ENCODE measurements around the gene CIAPIN1.

CIAPIN1 gene

DNA sequence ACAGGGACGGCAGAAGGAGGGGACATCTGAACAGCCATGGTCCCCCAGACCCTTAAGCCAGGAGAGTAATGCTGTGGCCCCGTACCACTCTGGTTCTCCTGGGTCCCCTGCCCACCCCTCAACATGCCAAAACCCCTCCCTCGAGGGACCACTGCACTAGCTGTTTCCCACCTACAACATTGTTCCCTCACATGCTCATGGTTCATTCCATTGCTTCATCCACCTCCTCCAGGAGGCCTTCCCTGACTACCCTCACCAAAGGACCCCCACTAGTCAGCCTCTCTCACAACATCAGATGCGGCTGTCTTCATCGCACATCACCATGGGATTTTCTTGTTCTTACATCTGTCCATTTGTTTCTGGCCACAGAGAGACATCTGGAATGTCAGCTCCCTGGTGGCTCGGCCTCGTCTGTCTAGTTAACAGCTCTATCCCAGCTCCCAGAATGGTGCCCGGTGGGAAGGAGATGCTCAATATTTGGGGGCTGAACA is 37.4 kb upstream of the CIAPIN1 start:
- no peak for TF ChIP-seq EZH2 (optimal IDR thresholded peaks at IDR 0.05; ENCODE audit: low read depth, low read length)
- TF ChIP-seq, protein P1, sequence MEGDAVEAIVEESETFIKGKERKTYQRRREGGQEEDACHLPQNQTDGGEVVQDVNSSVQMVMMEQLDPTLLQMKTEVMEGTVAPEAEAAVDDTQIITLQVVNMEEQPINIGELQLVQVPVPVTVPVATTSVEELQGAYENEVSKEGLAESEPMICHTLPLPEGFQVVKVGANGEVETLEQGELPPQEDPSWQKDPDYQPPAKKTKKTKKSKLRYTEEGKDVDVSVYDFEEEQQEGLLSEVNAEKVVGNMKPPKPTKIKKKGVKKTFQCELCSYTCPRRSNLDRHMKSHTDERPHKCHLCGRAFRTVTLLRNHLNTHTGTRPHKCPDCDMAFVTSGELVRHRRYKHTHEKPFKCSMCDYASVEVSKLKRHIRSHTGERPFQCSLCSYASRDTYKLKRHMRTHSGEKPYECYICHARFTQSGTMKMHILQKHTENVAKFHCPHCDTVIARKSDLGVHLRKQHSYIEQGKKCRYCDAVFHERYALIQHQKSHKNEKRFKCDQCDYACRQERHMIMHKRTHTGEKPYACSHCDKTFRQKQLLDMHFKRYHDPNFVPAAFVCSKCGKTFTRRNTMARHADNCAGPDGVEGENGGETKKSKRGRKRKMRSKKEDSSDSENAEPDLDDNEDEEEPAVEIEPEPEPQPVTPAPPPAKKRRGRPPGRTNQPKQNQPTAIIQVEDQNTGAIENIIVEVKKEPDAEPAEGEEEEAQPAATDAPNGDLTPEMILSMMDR (IDR thresholded peaks at IDR 0.05; ENCODE audit: low read length) = no peak
- no peak for TF ChIP-seq EZH2phosphoT487 (IDR thresholded peaks at IDR 0.05; ENCODE audit: low read length)
- no peak overlapping the region for H3K4me3 ChIP-seq (ENCODE audit: low read length)
- H3K4me2 ChIP-seq (ENCODE audit: low read depth, low read length) = no peak overlapping the region
- no peaks in the 10 kb centered on the region for H3K79me2 ChIP-seq (ENCODE audit: low read length)
- H3K36me3 ChIP-seq (replicated peaks; ENCODE audit: insufficient read depth, low read length) = no peaks in the 10 kb centered on the region
- no peaks in the 10 kb centered on the region for H3K9me2 ChIP-seq (replicated peaks; ENCODE audit: insufficient read depth, low read length)
- no peaks in the 10 kb centered on the region for H3F3A ChIP-seq (ENCODE audit: insufficient read depth, low read length)
- no peaks in the 10 kb centered on the region for H3K9me3 ChIP-seq (replicated peaks; ENCODE audit: insufficient read depth, low read length)
- H3K4me1 ChIP-seq (ENCODE audit: low read length) = peaks cover 4% of the 10 kb centered on the region; the same call in 1 of the 2 replicates
- no peak overlapping the region for H2AFZ ChIP-seq (ENCODE audit: low read length)
- no peaks in the 10 kb centered on the region for H4K20me1 ChIP-seq (ENCODE audit: insufficient read depth, low read length)
- no peak overlapping the region for H3K27ac ChIP-seq (ENCODE audit: low read length)
- no peak for DNase-seq
- no peak overlapping the region for H3K9ac ChIP-seq (ENCODE audit: low read length)
- H3K27me3 ChIP-seq (replicated peaks; ENCODE audit: insufficient read depth, low read length) = 0 out of 2 replicates have a peak, but pooled peaks cover 3% of the 10 kb centered on the region

- H3K4me2 ChIP-seq (ENCODE audit: low read depth, low read length) = no peak overlapping the region
Observed at GRCh38 chr16:57483725-57484514, 36.7 kb upstream of the CIAPIN1 start.

GRCh38 chr16:57482845-57483545 is 35.8 kb upstream of the CIAPIN1 start:
- no peak overlapping the region for H2AFZ ChIP-seq (ENCODE audit: low read length)
- DNase-seq = no peak
- no peak overlapping the region for H3K4me2 ChIP-seq (ENCODE audit: low read depth, low read length)
- no peaks in the 10 kb centered on the region for H3K79me2 ChIP-seq (ENCODE audit: low read length)
- H3F3A ChIP-seq (ENCODE audit: insufficient read depth, low read length) = no peaks in the 10 kb centered on the region
- H3K4me1 ChIP-seq (ENCODE audit: low read length) = peaks cover 4% of the 10 kb centered on the region; the same call in 1 of the 2 replicates
- H4K20me1 ChIP-seq (ENCODE audit: insufficient read depth, low read length) = no peaks in the 10 kb centered on the region
- H3K36me3 ChIP-seq (replicated peaks; ENCODE audit: insufficient read depth, low read length) = no peaks in the 10 kb centered on the region
- no peaks in the 10 kb centered on the region for H3K9me3 ChIP-seq (replicated peaks; ENCODE audit: insufficient read depth, low read length)
- no peak overlapping the region for H3K27ac ChIP-seq (ENCODE audit: low read length)
- TF ChIP-seq EZH2phosphoT487 (IDR thresholded peaks at IDR 0.05; ENCODE audit: low read length) (no peak), EZH2 (optimal IDR thresholded peaks at IDR 0.05; ENCODE audit: low read depth, low read length) (no peak)
- TF ChIP-seq, protein P1 (IDR thresholded peaks at IDR 0.05; ENCODE audit: low read length) = no peak
- H3K4me3 ChIP-seq (ENCODE audit: low read length) = no peak overlapping the region
- no peak overlapping the region for H3K9ac ChIP-seq (ENCODE audit: low read length)
- H3K27me3 ChIP-seq (replicated peaks; ENCODE audit: insufficient read depth, low read length) = 0 out of 2 replicates have a peak, but pooled peaks cover 3% of the 10 kb centered on the region
- no peaks in the 10 kb centered on the region for H3K9me2 ChIP-seq (replicated peaks; ENCODE audit: insufficient read depth, low read length)

More at GRCh38 chr16:57483725-57484514, 36.7 kb upstream of the CIAPIN1 start:
- Histone ChIP-seq H3K4me3 (ENCODE audit: low read length) (no peak overlapping the region), H3K9me3 (replicated peaks; ENCODE audit: insufficient read depth, low read length) (no peaks in the 10 kb centered on the region), H4K20me1 (ENCODE audit: insufficient read depth, low read length) (no peaks in the 10 kb centered on the region), H3K4me1 (ENCODE audit: low read length) (peaks cover 4% of the 10 kb centered on the region; the same call in 1 of the 2 replicates), H3K27me3 (replicated peaks; ENCODE audit: insufficient read depth, low read length) (0 out of 2 replicates have a peak, but pooled peaks cover 3% of the 10 kb centered on the region), H3K9ac (ENCODE audit: low read length) (no peak overlapping the region), H3K36me3 (replicated peaks; ENCODE audit: insufficient read depth, low read length) (no peaks in the 10 kb centered on the region), H3K79me2 (ENCODE audit: low read length) (no peaks in the 10 kb centered on the region), H3K27ac (ENCODE audit: low read length) (no peak overlapping the region), H2AFZ (ENCODE audit: low read length) (no peak overlapping the region), H3F3A (ENCODE audit: insufficient read depth, low read length) (no peaks in the 10 kb centered on the region), H3K9me2 (replicated peaks; ENCODE audit: insufficient read depth, low read length) (no peaks in the 10 kb centered on the region)
- TF ChIP-seq, protein P1 (IDR thresholded peaks at IDR 0.05; ENCODE audit: low read length) = no peak
- no peak for TF ChIP-seq EZH2 (optimal IDR thresholded peaks at IDR 0.05; ENCODE audit: low read depth, low read length)
- TF ChIP-seq EZH2phosphoT487 (IDR thresholded peaks at IDR 0.05; ENCODE audit: low read length) = no peak
- DNase-seq = no peak

All from MM.1S (cell line).